Measurements from ENCODE around the gene ATXN1. TPM values are rescaled to one million over a fixed set of nuclear protein-coding genes. Genes with fewer than 3 reads are reported as not detected.

ATXN1 gene
- total RNA-seq, 4 donors from 2014 or later, result 26.4 to 46.4 (median 36.1) TPM

DNA sequence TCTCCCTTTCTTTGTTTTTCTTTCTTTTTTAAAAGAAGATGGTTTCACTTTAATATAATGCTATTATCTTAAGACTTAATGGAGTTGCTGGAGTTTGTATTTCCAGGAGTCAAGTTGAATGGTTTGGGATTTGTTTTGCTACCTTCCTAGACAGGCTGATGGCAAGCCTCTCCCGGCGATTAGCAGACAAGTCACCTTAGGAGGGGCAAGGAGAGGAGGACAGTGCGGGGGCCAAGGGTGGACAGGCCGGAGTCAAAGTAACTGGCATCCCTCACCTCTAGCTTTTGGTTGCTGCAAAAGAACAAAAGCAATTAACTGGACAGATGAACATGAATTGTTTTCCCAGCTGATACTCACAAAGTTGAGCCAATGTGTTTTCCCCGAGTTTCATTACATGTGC lies 465.8 kb downstream of the ATXN1 start:
- TF ChIP-seq, protein P1, sequence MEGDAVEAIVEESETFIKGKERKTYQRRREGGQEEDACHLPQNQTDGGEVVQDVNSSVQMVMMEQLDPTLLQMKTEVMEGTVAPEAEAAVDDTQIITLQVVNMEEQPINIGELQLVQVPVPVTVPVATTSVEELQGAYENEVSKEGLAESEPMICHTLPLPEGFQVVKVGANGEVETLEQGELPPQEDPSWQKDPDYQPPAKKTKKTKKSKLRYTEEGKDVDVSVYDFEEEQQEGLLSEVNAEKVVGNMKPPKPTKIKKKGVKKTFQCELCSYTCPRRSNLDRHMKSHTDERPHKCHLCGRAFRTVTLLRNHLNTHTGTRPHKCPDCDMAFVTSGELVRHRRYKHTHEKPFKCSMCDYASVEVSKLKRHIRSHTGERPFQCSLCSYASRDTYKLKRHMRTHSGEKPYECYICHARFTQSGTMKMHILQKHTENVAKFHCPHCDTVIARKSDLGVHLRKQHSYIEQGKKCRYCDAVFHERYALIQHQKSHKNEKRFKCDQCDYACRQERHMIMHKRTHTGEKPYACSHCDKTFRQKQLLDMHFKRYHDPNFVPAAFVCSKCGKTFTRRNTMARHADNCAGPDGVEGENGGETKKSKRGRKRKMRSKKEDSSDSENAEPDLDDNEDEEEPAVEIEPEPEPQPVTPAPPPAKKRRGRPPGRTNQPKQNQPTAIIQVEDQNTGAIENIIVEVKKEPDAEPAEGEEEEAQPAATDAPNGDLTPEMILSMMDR (IDR thresholded peaks at IDR 0.05), result no peak
- DNase-seq (ENCODE audit: low spot score) (no peak), ATAC-seq (ENCODE audit: low FRiP score) (no peak)

DNA sequence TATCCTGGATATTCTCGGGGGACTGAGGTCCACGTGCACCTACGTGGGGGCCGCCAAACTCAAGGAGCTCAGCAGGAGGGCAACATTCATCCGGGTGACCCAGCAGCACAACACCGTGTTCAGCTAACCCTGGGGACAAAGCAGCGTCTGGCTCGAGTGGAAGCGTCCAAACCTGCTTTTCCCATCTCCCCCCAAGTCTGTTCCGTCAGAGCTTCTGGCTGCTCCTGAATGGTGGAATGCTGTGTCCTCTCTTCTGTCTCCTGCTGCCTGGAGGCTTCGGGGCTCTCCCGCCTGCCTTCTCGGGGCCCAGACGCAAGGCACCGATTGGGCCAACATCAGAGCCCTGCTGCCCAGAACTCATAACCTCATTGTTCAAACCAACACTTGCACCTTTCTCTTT lies 466.2 kb downstream of the ATXN1 start:
- TF ChIP-seq, protein P1 (IDR thresholded peaks at IDR 0.05), result no peak
- no peak for DNase-seq (ENCODE audit: low spot score)
- no peak for ATAC-seq (ENCODE audit: low FRiP score)

- TF ChIP-seq, protein P1 (IDR thresholded peaks at IDR 0.05), result no peak
- ATAC-seq (ENCODE audit: low FRiP score) (no peak), DNase-seq (ENCODE audit: low spot score) (no peak)
These were observed 466.9 kb downstream of the ATXN1 start for GRCh38 chr6:16294371-16294770.

GRCh38 chr6:16292942-16293341 lies 468.3 kb downstream of the ATXN1 start:
- no peak for DNase-seq (ENCODE audit: low spot score)
- ATAC-seq (ENCODE audit: low FRiP score), result no peak
- TF ChIP-seq, protein P1 (IDR thresholded peaks at IDR 0.05), result no peak

- DNase-seq (ENCODE audit: low spot score) (no peak), ATAC-seq (ENCODE audit: low FRiP score) (no peak)
- TF ChIP-seq, protein P1 (IDR thresholded peaks at IDR 0.05), result no peak
These were observed 468.8 kb downstream of the ATXN1 start for GRCh38 chr6:16292432-16292831.

DNA sequence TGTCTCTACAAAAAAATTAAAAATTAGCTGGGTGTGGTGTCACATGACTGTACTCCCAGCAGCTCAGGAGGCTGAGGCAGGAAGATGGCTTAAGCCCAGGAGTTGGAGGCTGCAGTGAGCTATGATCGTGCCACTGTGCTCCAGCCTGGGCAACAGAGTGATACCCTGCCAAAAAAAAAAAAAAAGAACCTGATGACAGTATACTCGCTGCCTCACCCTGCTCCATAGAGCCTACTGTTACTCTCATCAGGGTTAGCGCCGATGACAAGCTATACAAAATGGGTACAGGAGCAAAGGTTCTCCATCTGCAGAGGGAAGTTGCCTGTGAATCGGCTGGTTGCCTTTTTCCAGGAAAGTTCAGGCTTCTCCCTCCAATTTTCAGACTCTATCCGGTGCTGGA lies 469.5 kb downstream of the ATXN1 start:
- TF ChIP-seq, protein P1 (IDR thresholded peaks at IDR 0.05), result no peak
- DNase-seq (ENCODE audit: low spot score), result no peak
- no peak for ATAC-seq (ENCODE audit: low FRiP score)

GRCh38 chr6:16288163-16288562 lies 473.1 kb downstream of the ATXN1 start:
- ATAC-seq (ENCODE audit: low FRiP score) (no peak), DNase-seq (ENCODE audit: low spot score) (no peak)
- TF ChIP-seq, protein P1 (IDR thresholded peaks at IDR 0.05), result no peak
